H1 (cell line): ENCODE data around the gene KDM1A. TPM values are rescaled to one million over a fixed set of nuclear protein-coding genes. Genes with fewer than 3 reads are reported as not detected.

ENCODE experiments used
- CTBP2 ChIP-seq: IDR thresholded peaks from 2 replicates; pipeline ENCODE4 v1.7.0; 2011; ENCODE audit warnings: borderline replicate concordance, mild to moderate bottlenecking, moderate library complexity, mixed read lengths, low read length; ENCODE audit not compliant: insufficient read depth, insufficient read length
- NANOG ChIP-seq: IDR thresholded peaks from 2 replicates; pipeline ENCODE4 v1.6.1; 2011; ENCODE audit warnings: low read length, low read depth, mild to moderate bottlenecking, inconsistent platforms; ENCODE audit not compliant: insufficient read depth, poor library complexity, severe bottlenecking
- POLR2AphosphoS5 ChIP-seq: IDR thresholded peaks from 2 replicates; pipeline ENCODE4 v1.6.1; 2011; ENCODE audit warnings: low read depth, low read length
- SRF ChIP-seq: IDR thresholded peaks from 2 replicates; pipeline ENCODE4 v1.6.1; 2011; ENCODE audit warnings: mild to moderate bottlenecking, low read depth, low read length, moderate library complexity
- polyA plus RNA-seq, 7 experiments: library from polyadenylated mRNA; depleted of rRNA in 3 of 7; stranded (reverse) in 5 of 7; unstranded in 2 of 7; fragments of >200 nt in 5 of 7; fragments of 200-250 nt in 2 of 7; gene quantifications; 1 replicate in 5 of 7; 2 replicates in 1 of 7; 4 replicates in 1 of 7; pipeline versions ENCODE4 v1.2.1 to v1.2.3, GENCODE V29; 2011 to 2013; ENCODE audit warnings: missing spikeins in 2 of 7, mixed read lengths in 2 of 7
- total RNA-seq: library from RNA; stranded (reverse); fragmentation: NEBNext Ultra II Directional; extraction: Animal tissue kit (Norgen Biotek cat#: 25700); gene quantifications from 2 replicates; pipeline ENCODE4 v1.2.1, GENCODE V29; 2021
- TF ChIP-seq, protein P1 (sequence below): IDR thresholded peaks from 2 replicates; pipeline ENCODE4 v1.6.1; 2012; ENCODE audit warnings: inconsistent platforms

The KDM1A gene
- total and polyA plus RNA-seq, 2 of the 8 experiments (the other 6 are each of a cell fraction or from before 2014, with no cell fraction given) = 216 to 275 TPM

DNA sequence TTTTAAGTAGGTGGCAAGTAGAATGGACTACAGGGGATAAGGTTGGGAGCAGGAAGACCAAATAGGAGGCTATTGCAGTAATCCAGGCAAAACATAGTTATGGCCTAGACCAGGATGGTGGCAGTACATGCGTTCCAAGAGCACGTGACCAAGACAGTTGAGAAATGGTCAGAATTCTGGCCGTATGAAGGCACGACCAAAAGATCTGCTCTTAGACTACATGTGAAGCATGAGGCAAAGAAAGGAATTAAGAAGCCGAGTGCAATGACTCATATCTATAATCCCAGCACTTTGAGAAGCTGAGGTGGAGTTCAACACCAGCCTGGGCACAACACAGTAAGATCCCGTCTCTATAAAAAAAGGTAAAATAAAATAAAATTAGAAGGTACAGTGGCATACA is 78.0 kb downstream of the KDM1A start (continued):
- TF ChIP-seq NANOG (no peak), SRF (no peak), CTBP2 (no peak), POLR2AphosphoS5 (no peak)
- TF ChIP-seq, protein P1, sequence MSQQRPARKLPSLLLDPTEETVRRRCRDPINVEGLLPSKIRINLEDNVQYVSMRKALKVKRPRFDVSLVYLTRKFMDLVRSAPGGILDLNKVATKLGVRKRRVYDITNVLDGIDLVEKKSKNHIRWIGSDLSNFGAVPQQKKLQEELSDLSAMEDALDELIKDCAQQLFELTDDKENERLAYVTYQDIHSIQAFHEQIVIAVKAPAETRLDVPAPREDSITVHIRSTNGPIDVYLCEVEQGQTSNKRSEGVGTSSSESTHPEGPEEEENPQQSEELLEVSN = no peak
